Measurements from ENCODE around the gene CHAC1. TPM values are rescaled to one million over a fixed set of nuclear protein-coding genes. Genes with fewer than 3 reads are reported as not detected.

The CHAC1 gene
- total and polyA plus RNA-seq, 2 donors (not counting 1 experiment from before 2014, with no cell fraction given): 7.5 to 62.6 TPM

GRCh38 chr15:40912478-40912877, 40.8 kb upstream of the CHAC1 start:
- H3K4me3 ChIP-seq (replicated peaks in 1 of 4; ENCODE audit: control extremely low read depth in 1 of 4, insufficient read depth in 1 of 4, low read depth in 3 of 4, low read length in 4 of 4): no peak overlapping the region
- no peaks in the 10 kb centered on the region for H3K79me2 ChIP-seq (ENCODE audit: control insufficient read depth, insufficient read depth, low read length)
- no peaks in the 10 kb centered on the region for H3K36me3 ChIP-seq (ENCODE audit: control insufficient read depth, insufficient read depth, low read length)
- H3K4me1 ChIP-seq (ENCODE audit: control insufficient read depth, extremely low read depth, insufficient read depth, low read length): no peaks in the 10 kb centered on the region
- DNase-seq (ENCODE audit: low read depth in 2 of 2): no peak
- H3K27ac ChIP-seq (ENCODE audit: insufficient read depth, low read length): no peak overlapping the region
- H2AFZ ChIP-seq (ENCODE audit: low read length): no peak overlapping the region
- no peak for TF ChIP-seq EZH2 (IDR thresholded peaks at IDR 0.05; ENCODE audit: low read length, missing control alignments)
- TF ChIP-seq CTCF (conservative IDR thresholded peaks at IDR 0.05 in 1 of 2, IDR thresholded peaks at IDR 0.05 in 1 of 2; ENCODE audit: low read depth in 1 of 2, low read length in 2 of 2): no peak
- H3K27me3 ChIP-seq (ENCODE audit: control insufficient read depth, insufficient read depth, low read length): no peaks in the 10 kb centered on the region
- H4K20me1 ChIP-seq (ENCODE audit: control insufficient read depth, extremely low read depth, insufficient read depth, low read length): no peaks in the 10 kb centered on the region
- no peaks in the 10 kb centered on the region for H3K9me3 ChIP-seq (ENCODE audit: control insufficient read depth, insufficient read depth, low read depth, low read length)
- no peak overlapping the region for H3K4me2 ChIP-seq (ENCODE audit: extremely low read depth, insufficient read depth, low read length)
- no peak overlapping the region for H3K9ac ChIP-seq (ENCODE audit: insufficient read depth, low read length)

- Histone ChIP-seq H3K4me2 (ENCODE audit: extremely low read depth, insufficient read depth, low read length) (no peak overlapping the region), H2AFZ (ENCODE audit: low read length) (no peak overlapping the region), H3K9me3 (ENCODE audit: control insufficient read depth, insufficient read depth, low read depth, low read length) (no peaks in the 10 kb centered on the region), H3K27me3 (ENCODE audit: control insufficient read depth, insufficient read depth, low read length) (no peaks in the 10 kb centered on the region), H3K4me3 (replicated peaks in 1 of 4; ENCODE audit: control extremely low read depth in 1 of 4, insufficient read depth in 1 of 4, low read depth in 3 of 4, low read length in 4 of 4) (no peak overlapping the region), H3K27ac (ENCODE audit: insufficient read depth, low read length) (no peak overlapping the region), H3K9ac (ENCODE audit: insufficient read depth, low read length) (no peak overlapping the region), H3K4me1 (ENCODE audit: control insufficient read depth, extremely low read depth, insufficient read depth, low read length) (no peaks in the 10 kb centered on the region), H3K79me2 (ENCODE audit: control insufficient read depth, insufficient read depth, low read length) (no peaks in the 10 kb centered on the region), H3K36me3 (ENCODE audit: control insufficient read depth, insufficient read depth, low read length) (no peaks in the 10 kb centered on the region), H4K20me1 (ENCODE audit: control insufficient read depth, extremely low read depth, insufficient read depth, low read length) (no peaks in the 10 kb centered on the region)
- DNase-seq (ENCODE audit: low read depth in 2 of 2): no peak
- TF ChIP-seq EZH2 (IDR thresholded peaks at IDR 0.05; ENCODE audit: low read length, missing control alignments): no peak
- no peak for TF ChIP-seq CTCF (conservative IDR thresholded peaks at IDR 0.05 in 1 of 2, IDR thresholded peaks at IDR 0.05 in 1 of 2; ENCODE audit: low read depth in 1 of 2, low read length in 2 of 2)
Observed at GRCh38 chr15:40914013-40914412, 39.3 kb upstream of the CHAC1 start.

GRCh38 chr15:40914486-40914885, 38.8 kb upstream of the CHAC1 start:
- H3K79me2 ChIP-seq (ENCODE audit: control insufficient read depth, insufficient read depth, low read length): no peaks in the 10 kb centered on the region
- no peak overlapping the region for H3K4me2 ChIP-seq (ENCODE audit: extremely low read depth, insufficient read depth, low read length)
- H3K36me3 ChIP-seq (ENCODE audit: control insufficient read depth, insufficient read depth, low read length): no peaks in the 10 kb centered on the region
- no peak overlapping the region for H3K27ac ChIP-seq (ENCODE audit: insufficient read depth, low read length)
- no peak overlapping the region for H3K4me3 ChIP-seq (replicated peaks in 1 of 4; ENCODE audit: control extremely low read depth in 1 of 4, insufficient read depth in 1 of 4, low read depth in 3 of 4, low read length in 4 of 4)
- DNase-seq (ENCODE audit: low read depth in 2 of 2): no peak
- no peaks in the 10 kb centered on the region for H3K27me3 ChIP-seq (ENCODE audit: control insufficient read depth, insufficient read depth, low read length)
- H3K9ac ChIP-seq (ENCODE audit: insufficient read depth, low read length): no peak overlapping the region
- H3K9me3 ChIP-seq (ENCODE audit: control insufficient read depth, insufficient read depth, low read depth, low read length): no peaks in the 10 kb centered on the region
- H2AFZ ChIP-seq (ENCODE audit: low read length): no peak overlapping the region
- TF ChIP-seq EZH2 (IDR thresholded peaks at IDR 0.05; ENCODE audit: low read length, missing control alignments) (no peak), CTCF (conservative IDR thresholded peaks at IDR 0.05 in 1 of 2, IDR thresholded peaks at IDR 0.05 in 1 of 2; ENCODE audit: low read depth in 1 of 2, low read length in 2 of 2) (no peak)
- H3K4me1 ChIP-seq (ENCODE audit: control insufficient read depth, extremely low read depth, insufficient read depth, low read length): no peaks in the 10 kb centered on the region
- no peaks in the 10 kb centered on the region for H4K20me1 ChIP-seq (ENCODE audit: control insufficient read depth, extremely low read depth, insufficient read depth, low read length)

Measured in fibroblast of lung (primary cell).